Stimulated activated CD8-positive, alpha-beta memory T cell treated with anti-CD3 and anti-CD28 coated beads, Interleukin-4, amount 100 ng/mL, for 1 hour (primary cell): ENCODE data around the gene WARS2.

Source experiments
- DNase-seq, 2 donors: peaks; one replicate each; pipeline ENCODE4 v3.0.0-alpha.2; 2020; ENCODE audit warnings: low read depth in 2 of 2, low spot score in 1 of 2

Gene WARS2

DNA sequence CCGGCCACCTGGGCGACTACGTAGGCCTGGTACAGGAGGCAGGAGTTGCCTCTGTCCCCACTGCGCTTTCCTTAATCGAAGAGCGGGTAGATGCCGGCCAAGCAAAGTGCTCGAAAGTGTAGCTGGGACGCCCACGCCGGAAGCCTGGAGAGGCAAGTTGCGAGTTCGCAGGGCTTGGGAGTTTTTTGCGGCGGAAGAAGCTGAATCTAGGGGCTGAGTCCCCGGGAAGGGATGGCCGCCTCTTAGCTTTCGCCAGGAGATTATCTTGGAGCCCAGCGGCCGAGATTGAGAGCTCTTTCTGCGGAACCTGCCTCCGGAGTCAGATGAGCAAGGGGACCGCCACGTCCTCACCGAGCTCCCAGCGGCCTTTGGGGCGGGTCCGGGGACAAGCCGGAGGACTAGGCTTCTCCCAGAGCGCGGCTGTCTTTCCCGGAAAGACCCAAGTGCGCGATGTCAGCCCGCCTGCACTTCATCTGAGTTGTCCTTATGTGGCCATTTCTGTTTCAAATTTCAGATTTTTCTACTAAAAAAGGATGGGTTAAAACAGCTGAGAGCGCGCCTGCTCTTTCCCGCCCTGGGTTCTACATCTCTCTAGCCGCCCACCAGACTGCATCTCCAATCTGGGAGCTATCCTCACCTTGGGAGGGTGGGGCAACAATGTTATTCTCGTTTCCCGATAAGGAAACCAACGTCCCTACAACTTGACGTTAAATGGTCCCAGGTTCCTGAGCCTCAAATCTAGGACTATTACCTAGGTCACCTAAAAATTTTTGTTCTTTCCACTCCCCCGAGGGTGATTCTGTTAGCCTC is 139.9 kb downstream of the WARS2 start:
- no peak for DNase-seq

DNA sequence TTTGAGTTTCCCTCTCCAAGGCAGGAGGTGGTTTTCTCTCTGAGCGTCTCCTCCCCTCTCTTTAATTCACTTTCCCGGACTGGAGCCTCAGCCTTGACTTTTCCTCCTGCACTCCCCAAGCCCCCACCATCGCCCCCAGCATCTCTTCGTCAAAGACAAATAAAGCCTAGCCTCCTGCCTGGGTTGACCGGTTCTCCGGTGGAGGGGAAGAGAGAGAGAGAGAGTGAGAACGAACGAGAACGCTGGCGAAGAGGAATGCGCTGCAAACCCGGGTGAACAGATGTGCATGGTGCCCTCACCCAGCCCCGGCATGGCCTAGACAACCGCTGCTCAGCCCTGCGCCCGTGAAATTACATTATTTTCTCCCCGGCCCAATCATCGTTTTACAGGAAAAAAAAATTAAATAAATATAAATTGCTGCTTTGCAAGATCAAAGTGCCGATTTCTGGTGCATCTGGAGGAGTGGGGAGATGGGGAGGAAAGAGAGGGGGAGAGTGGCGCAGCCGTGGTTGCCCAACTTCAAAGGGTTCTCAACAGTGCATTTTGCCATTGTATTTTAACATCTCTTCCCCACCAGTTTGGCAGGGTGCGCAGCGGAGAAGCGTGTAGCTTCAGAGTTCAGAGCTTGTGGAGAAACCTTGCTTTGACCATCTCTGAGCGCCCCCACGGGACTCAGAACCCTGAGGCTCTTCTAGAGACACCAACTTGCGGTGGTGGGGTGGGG is 140.9 kb downstream of the WARS2 start:
- no peak for DNase-seq

DNA sequence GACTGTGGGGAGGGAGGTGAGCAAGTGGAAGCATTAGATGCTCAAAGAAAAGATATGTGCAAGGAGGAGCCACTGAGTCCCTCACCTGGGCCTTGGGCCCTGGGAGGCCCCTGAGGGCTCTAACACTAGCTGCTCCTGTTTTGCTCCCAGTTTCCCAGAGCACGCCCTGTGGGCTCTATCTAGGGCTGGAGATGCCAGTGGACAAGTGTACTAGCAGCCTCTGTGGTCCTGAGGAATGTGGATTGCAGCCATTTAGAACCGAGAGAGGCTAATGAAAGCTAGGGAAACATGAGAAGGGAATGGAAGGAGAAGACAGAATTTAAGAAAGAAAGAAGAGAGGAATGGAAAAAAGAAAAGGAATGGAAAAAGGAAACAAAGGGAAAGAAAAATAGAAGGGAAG is 142.3 kb downstream of the WARS2 start:
- DNase-seq = no peak

DNA sequence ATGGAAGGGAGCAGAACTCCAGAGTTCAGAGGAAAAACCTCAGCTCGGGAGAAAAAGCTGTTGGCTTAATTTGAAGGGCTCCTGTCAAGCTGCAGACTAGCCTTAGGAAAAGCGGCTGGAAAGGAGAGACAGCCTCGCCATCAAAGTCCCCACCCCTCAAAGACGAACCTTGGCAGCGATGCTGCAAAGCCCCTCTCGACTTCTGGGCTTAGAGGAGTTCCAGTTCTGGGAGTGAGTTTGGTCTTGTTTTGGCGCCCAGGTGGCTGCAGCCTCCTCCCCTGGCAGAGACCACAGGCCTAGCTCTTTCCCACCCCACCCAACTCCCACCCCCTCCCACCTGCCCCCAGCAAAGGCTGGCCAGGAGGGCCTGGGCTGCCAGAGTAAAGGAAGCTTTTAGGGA is 143.2 kb downstream of the WARS2 start:
- DNase-seq = no peak

DNA sequence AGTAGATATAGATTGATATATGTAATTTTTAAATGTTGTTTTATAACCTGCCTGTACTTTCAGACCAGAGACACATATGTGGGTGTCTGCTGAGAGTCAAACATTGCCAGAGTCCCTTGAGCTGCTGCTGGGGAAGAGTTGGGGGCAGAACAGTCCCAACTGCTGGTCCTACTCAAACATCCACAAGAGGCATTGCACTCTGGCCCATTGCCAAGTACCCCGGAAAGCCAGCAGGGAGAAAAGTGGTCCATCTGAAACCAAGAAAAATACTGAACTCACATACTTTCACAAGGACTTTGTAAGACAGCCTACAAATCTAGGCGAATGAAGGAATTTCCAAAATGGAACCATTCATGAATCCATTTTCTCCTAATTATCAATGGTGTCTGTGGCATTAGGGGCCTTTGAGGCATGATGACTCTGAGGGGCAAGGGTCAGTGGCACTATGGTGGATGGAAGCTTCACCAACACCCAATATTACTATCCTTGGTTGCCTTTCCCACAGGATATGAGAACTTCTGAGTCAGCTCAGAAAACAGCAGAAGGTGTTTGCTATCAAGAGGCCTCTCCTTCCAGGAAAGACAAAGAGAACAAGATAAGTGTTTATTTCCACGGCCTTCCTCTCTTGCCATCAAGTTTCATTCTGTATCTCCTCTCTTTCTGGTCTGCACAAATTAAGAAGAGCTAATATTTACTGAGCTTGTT is 145.0 kb downstream of the WARS2 start:
- DNase-seq = no peak

DNA sequence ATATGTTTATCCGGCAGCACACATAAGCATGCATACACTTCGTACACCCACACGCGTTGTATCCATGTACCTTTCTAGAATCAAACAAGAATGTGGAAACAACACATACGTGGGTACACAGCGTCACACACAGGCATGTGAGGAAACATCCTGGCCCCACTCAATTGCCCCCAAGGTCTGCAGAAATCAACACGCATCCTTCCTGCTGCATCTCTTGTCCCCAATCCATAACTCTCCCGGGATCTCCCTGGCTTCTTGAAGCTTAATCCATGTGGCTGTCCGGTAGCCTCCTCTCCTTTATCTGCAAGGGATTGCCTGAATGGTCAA is 146.8 kb downstream of the WARS2 start:
- DNase-seq = no peak

DNA sequence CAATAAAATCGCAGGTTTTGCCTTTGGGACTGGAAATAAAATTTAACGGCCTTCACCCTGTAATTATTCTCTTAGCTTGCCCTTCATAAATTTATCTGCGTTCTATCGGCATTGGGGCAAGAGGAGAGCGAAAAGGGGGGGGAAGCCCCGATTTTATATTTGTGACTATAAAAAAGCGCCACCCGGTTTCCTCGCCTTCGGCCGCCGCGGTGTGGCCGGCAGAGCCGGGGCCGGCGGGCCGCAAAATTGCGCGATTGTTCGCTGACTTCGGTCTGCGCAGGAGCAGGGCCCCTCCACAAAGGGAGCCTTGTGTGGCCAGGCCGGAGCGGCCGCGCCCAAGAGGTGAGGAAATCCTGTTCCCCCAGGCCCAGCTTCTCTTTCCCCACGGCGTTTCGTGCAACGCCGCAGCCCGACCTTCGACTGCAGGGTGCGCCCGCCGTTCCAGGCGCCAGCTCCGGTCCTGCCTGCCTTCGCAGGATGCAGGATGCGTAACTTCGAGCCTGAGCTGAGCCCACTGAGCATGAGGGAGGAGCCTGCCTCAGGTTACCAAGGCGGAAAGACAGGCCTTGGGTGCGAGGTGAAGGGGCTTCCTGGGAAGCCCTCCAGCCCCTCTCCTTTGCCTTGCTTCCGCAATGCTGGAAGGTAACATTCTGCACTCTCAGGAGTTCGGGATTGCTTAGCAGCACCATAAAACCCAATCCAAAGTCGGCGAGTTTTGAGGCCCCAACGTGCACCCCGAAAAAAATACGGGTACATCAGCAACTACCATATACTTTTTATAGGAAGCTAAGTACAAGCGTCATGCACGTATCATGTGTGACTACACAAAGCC is 147.4 kb downstream of the WARS2 start:
- no peak for DNase-seq

DNA sequence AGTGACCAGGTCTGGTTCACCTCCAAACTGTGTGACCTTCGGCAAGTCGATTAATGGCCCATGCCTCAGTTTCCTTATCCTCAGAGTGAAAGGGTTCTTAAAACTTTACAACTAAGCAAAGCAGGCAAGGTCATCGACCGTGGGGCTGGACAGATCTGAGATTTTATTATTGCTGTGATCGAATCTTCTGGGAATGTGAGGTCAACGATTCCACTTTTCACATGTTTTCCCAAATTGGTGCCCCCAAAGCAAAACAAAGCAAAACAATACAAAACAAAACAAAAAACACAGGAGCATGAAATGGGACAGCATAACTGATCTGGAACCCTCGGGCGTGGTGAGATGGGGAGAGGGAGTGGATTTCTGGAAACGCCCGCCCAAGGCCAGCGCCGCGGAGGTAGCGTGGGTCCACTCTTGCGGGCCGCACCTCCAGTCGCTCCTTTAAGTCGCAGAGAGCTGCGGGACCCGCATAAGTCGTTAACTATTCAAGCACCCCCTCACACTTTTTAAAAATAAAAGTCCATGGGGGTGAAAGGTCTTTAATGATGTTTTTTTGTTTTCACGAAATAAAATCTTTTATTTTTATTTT is 148.1 kb downstream of the WARS2 start:
- DNase-seq = no peak

DNA sequence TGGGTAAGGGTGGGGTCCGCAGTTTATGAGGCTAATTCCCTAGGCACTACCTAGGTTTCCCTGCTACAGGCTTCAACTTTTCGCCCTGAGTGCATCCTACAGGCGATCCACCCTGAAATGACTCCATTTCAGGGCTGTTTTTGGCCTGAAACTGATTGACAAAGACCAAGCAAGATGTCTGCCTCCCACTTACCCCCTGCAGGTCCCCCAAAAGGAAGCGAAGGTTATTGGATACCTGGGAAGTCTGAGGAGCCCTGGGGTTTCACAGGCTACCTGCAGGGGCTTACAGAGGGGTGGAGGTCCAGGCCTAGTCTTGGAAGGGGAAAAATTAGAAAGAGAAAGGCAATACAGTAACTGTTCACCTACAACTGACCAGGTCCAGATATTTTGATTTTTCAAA is 149.0 kb downstream of the WARS2 start:
- DNase-seq = no peak

DNA sequence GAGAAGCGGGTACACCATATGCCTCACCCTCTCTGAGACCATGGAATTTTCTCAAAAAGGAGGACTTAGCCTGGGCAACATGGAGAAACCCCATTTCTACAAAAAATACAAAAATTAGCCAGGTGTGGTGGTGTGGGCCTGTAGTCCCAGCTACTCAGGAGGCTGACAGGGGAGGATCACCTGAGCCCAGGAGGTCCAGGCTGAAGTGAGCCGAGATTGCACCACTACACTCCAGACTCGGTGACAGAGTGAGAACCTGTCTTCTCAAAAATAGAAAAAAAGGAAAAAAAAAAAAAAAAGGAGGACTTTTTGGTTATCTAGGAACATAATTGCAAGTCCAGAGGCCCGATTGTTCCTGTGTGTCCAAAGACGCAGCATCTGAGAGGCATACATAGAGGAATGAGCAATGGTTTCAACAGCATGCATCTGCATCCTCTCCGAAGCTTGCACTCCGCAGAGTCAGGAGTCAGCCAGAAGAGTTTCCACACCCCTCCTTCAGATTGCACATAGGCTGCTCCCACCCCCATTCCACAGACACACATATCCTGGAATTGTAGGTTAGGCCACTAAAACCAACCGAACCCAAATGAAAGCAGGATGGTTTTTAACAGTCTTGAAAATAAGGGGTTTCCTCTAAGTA is 149.8 kb downstream of the WARS2 start:
- DNase-seq = no peak

DNA sequence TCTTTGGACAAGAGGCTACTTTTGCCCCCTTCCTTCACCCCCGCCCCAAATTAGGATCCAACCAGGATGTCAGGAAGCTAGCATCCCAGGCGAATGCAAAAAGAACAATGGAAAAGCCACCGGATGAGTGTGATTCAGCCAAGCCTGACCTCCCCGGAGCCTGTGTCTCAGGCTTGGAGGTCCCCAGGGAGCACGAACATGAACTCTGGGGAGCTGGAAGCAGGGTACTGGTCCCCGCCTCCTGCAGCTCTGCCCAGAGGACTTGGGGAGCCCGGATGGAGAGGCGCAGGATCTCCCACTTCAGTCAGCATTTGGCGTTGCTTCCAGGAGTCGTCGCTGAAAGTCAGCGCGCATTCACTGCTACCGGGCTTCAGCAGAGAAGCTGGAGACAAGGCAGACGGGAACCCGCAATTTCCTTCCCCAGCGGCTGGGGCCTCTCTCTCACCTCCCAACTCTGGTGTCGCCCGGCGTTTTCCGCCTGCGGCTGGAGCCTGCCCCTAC is 150.5 kb downstream of the WARS2 start:
- DNase-seq = no peak

DNA sequence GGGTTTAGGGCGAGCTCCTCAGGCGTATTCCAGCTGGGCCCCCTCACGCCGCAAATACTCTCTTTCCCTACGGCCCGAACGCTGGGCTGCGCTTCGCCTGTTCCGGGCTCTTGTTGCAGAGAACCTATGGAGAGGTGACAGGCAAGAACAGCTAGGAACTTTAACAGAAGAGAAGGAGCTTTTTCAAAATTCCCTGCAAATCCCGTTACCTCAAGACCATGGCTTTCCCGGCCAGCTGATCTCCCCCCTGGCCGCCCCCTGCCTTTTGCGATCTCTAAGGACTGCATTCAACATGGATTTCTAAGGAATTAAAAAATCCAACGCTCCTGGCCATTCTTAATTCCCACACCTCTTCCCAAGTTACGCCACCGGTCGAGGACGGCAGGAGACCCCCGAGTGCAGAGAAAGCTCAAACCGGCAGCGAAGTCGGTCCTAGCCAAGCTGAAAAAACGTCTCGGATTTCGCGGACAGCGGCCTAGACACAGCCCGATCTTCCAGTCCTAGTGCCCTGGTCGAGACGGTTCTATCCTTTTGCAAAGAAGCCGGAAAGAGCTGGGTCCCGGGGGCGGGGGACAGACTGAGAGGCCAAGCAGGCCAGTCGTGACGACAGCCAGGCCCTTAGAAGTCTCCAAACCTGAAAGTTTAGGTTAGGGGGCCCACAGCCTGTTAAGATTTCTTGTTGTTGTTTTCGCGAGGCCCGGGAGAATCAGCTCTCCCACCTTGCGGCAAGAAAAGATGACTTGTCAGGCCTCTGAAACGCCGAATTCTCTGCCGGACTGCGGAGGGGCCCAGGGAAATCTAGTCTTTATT is 151.2 kb downstream of the WARS2 start:
- no peak for DNase-seq

DNA sequence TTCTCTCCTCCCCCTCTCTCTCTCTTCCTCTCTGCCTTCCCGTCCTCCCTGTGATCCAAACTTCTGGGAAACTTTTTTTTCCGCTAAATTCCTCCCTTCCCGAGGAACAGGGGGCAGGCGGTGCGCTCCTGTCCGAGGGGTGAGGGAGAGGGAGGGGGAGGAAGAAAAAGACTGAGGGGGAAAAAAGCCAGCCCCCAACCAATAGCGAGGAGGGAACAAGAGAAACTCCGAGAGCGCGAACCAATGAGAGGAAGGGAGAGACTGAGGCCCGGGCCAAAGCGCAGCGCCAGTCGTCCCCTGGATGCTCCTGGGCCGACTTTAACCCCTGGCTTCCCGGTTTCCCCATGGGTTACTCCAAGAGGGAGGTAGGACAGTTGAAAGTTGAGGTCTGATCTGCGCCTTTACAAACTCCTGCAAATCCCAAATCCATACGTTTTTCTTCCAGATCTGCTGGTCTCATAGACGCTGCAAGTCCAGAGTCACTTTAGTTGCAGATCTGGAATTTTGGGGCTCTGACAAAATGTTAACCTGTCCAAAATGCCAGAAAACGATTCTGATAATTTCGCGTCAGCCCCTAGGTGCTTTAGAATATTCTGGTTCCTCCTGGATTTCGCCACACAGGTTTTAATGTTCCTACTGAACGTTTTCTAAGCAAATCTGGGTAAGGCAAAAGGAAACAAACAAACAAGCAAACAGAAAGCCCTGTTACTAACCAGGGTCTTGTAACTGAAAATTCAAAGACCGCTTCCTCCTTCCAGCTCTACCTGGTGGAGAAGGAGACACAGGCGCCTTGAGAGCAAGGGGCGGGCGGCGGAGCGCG is 152.1 kb downstream of the WARS2 start, which contains the start of gene TBX15:
TSS of gene TBX15 (minus strand) at position 158 of the 820 bp plus-strand sequence. CDS start 548 bp downstream, outside the sequence.
- DNase-seq = no peak

DNA sequence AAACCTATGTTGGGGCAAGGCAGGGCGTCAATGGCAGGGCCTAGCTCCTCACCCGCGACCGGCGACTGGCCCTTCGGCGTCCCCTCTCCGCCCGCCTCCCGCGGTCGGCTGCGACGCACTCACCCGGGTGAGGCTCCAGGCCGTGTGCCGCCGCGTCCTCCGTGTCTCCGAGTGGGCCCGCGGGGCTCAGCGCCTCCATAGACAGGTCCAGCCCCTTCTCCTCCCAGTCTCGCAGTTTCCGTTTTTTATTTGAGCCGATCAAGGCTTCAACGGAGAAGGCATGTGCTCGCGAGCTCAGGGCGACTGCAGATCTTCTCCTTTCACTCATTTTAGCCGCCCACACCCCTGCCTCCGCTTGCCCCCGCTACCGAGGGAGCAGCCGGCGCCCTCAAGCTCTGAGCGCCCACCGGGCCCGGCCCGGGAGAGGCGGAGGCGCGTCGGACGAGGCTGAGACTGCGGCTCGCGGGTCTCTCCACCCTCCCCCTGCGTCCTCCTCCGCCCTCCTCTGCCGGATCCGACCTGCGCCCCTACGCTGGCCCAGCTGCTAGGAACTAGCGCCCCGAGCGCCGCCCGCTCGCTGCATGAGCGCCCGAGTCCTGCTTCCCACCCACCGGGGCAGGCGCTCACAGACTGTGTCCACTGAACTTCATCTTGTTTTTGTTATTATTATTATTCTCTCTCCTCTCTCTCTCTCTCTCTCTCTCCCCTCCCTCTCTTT is 152.8 kb downstream of the WARS2 start:
- no peak for DNase-seq

DNA sequence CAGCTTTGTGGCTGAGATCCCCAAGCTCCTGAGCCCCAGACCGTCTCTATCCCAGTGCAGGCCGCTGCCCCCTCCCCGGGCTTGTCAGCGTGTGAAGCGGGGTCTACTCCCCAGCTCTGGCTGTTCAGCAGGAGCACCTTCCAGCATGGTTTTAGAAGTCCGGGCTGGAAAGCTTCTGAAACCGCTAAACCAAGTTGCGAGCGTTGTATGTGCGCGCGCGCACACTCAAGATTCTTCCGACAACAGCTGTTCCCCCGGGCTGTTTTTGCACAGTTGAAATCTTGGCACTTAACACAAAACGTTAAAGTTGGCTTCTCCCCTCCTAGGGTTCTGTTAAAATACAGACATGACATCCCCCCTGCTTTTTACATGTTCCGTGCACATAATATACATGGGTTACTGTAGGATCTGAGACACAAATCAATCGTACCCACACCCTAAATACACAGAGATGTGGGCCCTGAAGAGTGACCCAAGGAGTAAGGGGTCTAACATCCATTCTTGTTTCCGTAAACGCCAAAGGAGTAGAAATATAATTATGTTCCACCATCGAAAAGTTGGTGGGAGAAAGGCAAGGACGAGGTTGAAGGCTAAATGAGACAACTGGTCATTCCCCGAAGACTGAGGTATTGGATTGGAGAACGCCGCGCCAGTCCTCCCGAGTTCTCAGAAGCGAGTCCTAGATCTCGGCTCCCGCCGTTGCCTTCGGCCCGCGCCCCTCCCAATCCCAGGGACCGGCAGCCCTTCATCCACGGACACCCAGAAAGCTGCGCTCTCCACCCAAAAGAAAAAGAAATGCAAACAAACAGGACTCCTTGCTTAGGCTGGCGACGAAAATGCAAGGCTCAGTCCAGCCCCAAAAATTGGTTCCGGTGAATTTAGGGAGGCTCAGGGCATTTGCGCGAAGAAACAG is 153.6 kb downstream of the WARS2 start:
- DNase-seq = no peak

DNA sequence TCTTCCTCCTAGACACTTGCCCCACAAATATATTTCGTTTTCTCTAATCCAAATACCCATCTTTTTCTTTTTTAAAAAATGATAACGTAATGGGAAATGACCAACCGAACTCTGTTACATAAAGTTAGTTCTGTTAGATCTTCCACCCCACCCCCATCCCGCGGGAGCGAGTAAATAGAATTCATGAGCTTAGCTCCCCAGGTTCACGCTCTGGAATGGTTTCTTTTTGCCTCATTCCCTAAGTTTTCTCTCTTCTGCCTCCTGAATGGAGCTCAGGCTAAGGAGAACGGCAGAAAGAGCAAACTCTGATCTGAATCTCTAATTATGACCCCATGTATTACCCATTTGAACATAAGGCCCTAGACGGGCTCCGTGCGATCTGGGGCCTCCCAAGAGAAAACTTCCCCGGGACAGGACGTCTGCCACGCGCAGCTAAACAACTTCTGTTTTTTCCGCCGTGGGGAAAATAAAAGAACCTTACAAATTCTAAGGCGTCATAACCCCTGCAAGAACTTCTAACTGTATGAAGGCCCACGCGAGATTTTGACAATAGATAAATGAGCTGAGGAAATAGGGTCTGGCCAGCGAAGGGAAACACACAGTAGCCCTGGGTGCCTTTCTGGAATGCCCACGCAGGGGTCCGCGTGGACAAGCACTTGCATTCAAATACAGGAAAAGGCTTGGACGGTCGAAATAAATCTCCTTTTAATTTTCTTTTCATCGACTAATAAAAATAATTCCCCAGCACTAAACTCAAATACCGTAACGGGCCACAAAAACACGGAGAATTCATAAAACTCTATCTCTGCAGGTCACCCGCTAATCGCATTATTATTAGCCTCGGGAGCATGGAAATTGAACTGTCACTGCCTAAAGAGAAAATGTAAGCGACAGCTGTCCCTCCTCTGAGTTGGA is 154.6 kb downstream of the WARS2 start:
- DNase-seq = no peak
